Measurements from ENCODE around the gene PRUNE1. TPM values are rescaled to one million over a fixed set of nuclear protein-coding genes. Genes with fewer than 3 reads are reported as not detected.

Gene PRUNE1
- total RNA-seq, 1 experiment from 2014 or later = 24.5 TPM

GRCh38 chr1:151032164-151032563 lies 23.9 kb downstream of the PRUNE1 start (continued):
- TF ChIP-seq ERG (CRISPR knock-in tag; IDR thresholded peaks at IDR 0.05) (no peak), ZNF317 (CRISPR knock-in tag; IDR thresholded peaks at IDR 0.05; ENCODE audit: borderline replicate concordance, low read depth) (no peak), JAZF1 (CRISPR knock-in tag; IDR thresholded peaks at IDR 0.05) (no peak), SMAD4 (CRISPR knock-in tag; IDR thresholded peaks at IDR 0.05) (no peak), TEAD4 (CRISPR knock-in tag; IDR thresholded peaks at IDR 0.05) (no peak), ELF4 (CRISPR knock-in tag; IDR thresholded peaks at IDR 0.05; ENCODE audit: low read depth) (no peak)

- ChIA-PET POLR2A (no interaction called here), CTCF (no interaction called here)
- DNase-seq (ENCODE audit: low spot score) (no peak), ATAC-seq (no peak)
- TF ChIP-seq ZNF317 (CRISPR knock-in tag; IDR thresholded peaks at IDR 0.05; ENCODE audit: borderline replicate concordance, low read depth) = no peak
- no peak for TF ChIP-seq TCF7 (CRISPR knock-in tag; IDR thresholded peaks at IDR 0.05; ENCODE audit: low read depth)
- no peak for TF ChIP-seq GABPB1 (CRISPR knock-in tag; IDR thresholded peaks at IDR 0.05)
- TF ChIP-seq RORB (CRISPR knock-in tag; IDR thresholded peaks at IDR 0.05) = no peak
- TF ChIP-seq IRF2 (CRISPR knock-in tag; IDR thresholded peaks at IDR 0.05; ENCODE audit: borderline replicate concordance, low read depth) = no peak
- Mint-ChIP-seq H3K36me3 (peaks cover 25% of the 10 kb centered on the region), H3K4me3 (no peak overlapping the region), H3K9me3 (no peaks in the 10 kb centered on the region), H3K4me1 (peaks cover 16% of the 10 kb centered on the region), H3K27ac (no peak overlapping the region; the same call in 1 of the 2 replicates), H3K27me3 (ENCODE audit: low read depth) (no peaks in the 10 kb centered on the region)
Measured at GRCh38 chr1:151035167-151035566, 26.9 kb downstream of the PRUNE1 start.

- H3K4me1 Mint-ChIP-seq = peaks cover 16% of the 10 kb centered on the region
- peak within 1 kb of the TSS; percentile 51 for H3K4me3 Mint-ChIP-seq
- no peaks in the 10 kb centered on the region for H3K27me3 Mint-ChIP-seq (ENCODE audit: low read depth)
- H3K9me3 Mint-ChIP-seq = no peaks in the 10 kb centered on the region
- ChIA-PET POLR2A (interaction anchor here (1.1 kb wide), 1 partner anchor 12 kb away, joined by 5 read pairs; no protein-coding TSS in a partner anchor), CTCF (interaction anchor here (0.8 to 2.2 kb wide), 5 partner anchors 11 to 35 kb away, joined by 3 to 16 read pairs (median 7); partner anchors contain the start of genes C1orf56, CDC42SE1, GABPB2 and MINDY1)
- peak; percentile 69 for ATAC-seq
- peaks cover 20% of the 10 kb centered on the region for H3K36me3 Mint-ChIP-seq
- no peak for TF ChIP-seq JUN (CRISPR knock-in tag; IDR thresholded peaks at IDR 0.05)
- no peak for TF ChIP-seq ZNF281 (CRISPR knock-in tag; IDR thresholded peaks at IDR 0.05)
- no peak for TF ChIP-seq ZNF219 (CRISPR knock-in tag; IDR thresholded peaks at IDR 0.05; ENCODE audit: borderline replicate concordance)
- TF ChIP-seq NR3C1 (CRISPR knock-in tag; conservative IDR thresholded peaks at IDR 0.05; ENCODE audit: low read depth) = no peak
- peak within 1 kb of the TSS; percentile 93 for H3K27ac Mint-ChIP-seq
- DNase-seq (ENCODE audit: low spot score) = no peak
Measured at GRCh38 chr1:151036356-151036755, 28.1 kb downstream of the PRUNE1 start, which contains the start of gene BNIPL. Gene BNIPL, plus strand, starts transcription at chr1:151036586. Its CDS starts 140 bp downstream, at chr1:151036726.

GRCh38 chr1:151037032-151037431 lies 28.8 kb downstream of the PRUNE1 start:
- ATAC-seq (no peak), DNase-seq (ENCODE audit: low spot score) (no peak)
- ChIA-PET POLR2A (interaction anchor here (1.1 kb wide), 1 partner anchor 11 kb away, joined by 5 read pairs; no protein-coding TSS in a partner anchor), CTCF (interaction anchor here (0.6 to 2.2 kb wide), 8 partner anchors 11 to 822 kb away, joined by 3 to 16 read pairs (median 4); partner anchors contain the start of genes C1orf56, CDC42SE1, GABPB2 and MINDY1)
- Mint-ChIP-seq H3K27ac (peak overlapping the region; percentile 93), H3K9me3 (no peaks in the 10 kb centered on the region), H3K4me3 (0 out of 2 replicates have a peak overlapping the region, but pooled peaks have one; percentile 5), H3K36me3 (peaks cover 17% of the 10 kb centered on the region), H3K27me3 (ENCODE audit: low read depth) (no peaks in the 10 kb centered on the region), H3K4me1 (peaks cover 16% of the 10 kb centered on the region)
- TF ChIP-seq PRDM15 (CRISPR knock-in tag; IDR thresholded peaks at IDR 0.05) = peak; percentile 30
- no peak for TF ChIP-seq TCF7 (CRISPR knock-in tag; IDR thresholded peaks at IDR 0.05; ENCODE audit: low read depth)
